Neural progenitor cell (in vitro differentiated cells): Measurements from ENCODE around the gene LRP1B. TPM values are rescaled to one million over a fixed set of nuclear protein-coding genes. Genes with fewer than 3 reads are reported as not detected.

Experiments used
- DNase-seq: peaks from one replicate; pipeline ENCODE4 v3.0.0-alpha.2; 2016; ENCODE audit warnings: low spot score
- H2AFZ ChIP-seq: fragments of 200-600 bp; sonication (generic); replicated peaks from 2 replicates; pipeline ENCODE4 v1.6.1; 2016; ENCODE audit warnings: antibody characterized with exemption
- H3F3A ChIP-seq: fragments of 200-600 bp; sonication (generic); 2 replicates; pipeline ENCODE4 v1.6.1; 2016; ENCODE audit warnings: antibody characterized with exemption, low read depth
- H3K27ac ChIP-seq: fragments of 200-600 bp; sonication (generic); 2 replicates; pipeline ENCODE4 v1.5.1; 2016; ENCODE audit warnings: mild to moderate bottlenecking
- H3K27me3 ChIP-seq: fragments of 200-600 bp; sonication (generic); 2 replicates; pipeline ENCODE4 v1.6.1; 2016; ENCODE audit warnings: mild to moderate bottlenecking, moderate library complexity
- H3K36me3 ChIP-seq: fragments of 200-600 bp; sonication (generic); 2 replicates; pipeline ENCODE4 v1.5.1; 2016
- H3K4me1 ChIP-seq: fragments of 200-600 bp; sonication (generic); 2 replicates; pipeline ENCODE4 v1.6.1; 2016; ENCODE audit warnings: mixed run types
- H3K4me2 ChIP-seq: fragments of 200-600 bp; sonication (generic); 2 replicates; pipeline ENCODE4 v1.6.1; 2016
- H3K4me3 ChIP-seq: fragments of 200-600 bp; sonication (generic); 2 replicates; pipeline ENCODE4 v1.5.1; 2016
- H3K79me2 ChIP-seq: fragments of 200-600 bp; sonication (generic); 2 replicates; pipeline ENCODE4 v1.6.1; 2016; ENCODE audit warnings: low read depth
- H3K9ac ChIP-seq: fragments of 200-600 bp; sonication (generic); 2 replicates; pipeline ENCODE4 v1.6.1; 2016
- H3K9me3 ChIP-seq: fragments of 200-600 bp; sonication (generic); 2 replicates; pipeline ENCODE4 v1.5.1; 2016; ENCODE audit warnings: low read depth
- H4K20me1 ChIP-seq: fragments of 200-600 bp; sonication (generic); 2 replicates; pipeline ENCODE4 v1.6.1; 2016; ENCODE audit warnings: low read depth
- H3K27ac Mint-ChIP-seq: 3 replicates; pipeline ENCODE4 v1.8.0; 2021; ENCODE audit warnings: mixed read lengths
- H3K27me3 Mint-ChIP-seq: 2 replicates; pipeline ENCODE4 v1.8.0; 2022; ENCODE audit warnings: low read depth, mild to moderate bottlenecking, inconsistent platforms, moderate library complexity, mixed read lengths; ENCODE audit not compliant: insufficient read depth
- H3K36me3 Mint-ChIP-seq: 3 replicates; pipeline ENCODE4 v1.8.0; 2021; ENCODE audit warnings: mixed read lengths
- H3K4me1 Mint-ChIP-seq: 3 replicates; pipeline ENCODE4 v1.8.0; 2021; ENCODE audit warnings: mixed read lengths
- H3K4me3 Mint-ChIP-seq: 3 replicates; pipeline ENCODE4 v1.8.0; 2021; ENCODE audit warnings: mild to moderate bottlenecking, moderate library complexity, mixed read lengths
- H3K9me3 Mint-ChIP-seq: 3 replicates; pipeline ENCODE4 v1.8.0; 2020; ENCODE audit warnings: mixed read lengths
- CTCF ChIP-seq: fragments of 200-600 bp; sonication (generic); IDR thresholded peaks from 2 replicates; pipeline ENCODE4 v1.5.1; 2017; ENCODE audit warnings: antibody characterized with exemption, mild to moderate bottlenecking
- EZH2 ChIP-seq: fragments of 200-600 bp; sonication (generic); IDR thresholded peaks from 2 replicates; pipeline ENCODE4 v1.6.1; 2017; ENCODE audit warnings: antibody characterized with exemption, mild to moderate bottlenecking, moderate library complexity
- EZH2phosphoT487 ChIP-seq: fragments of 200-600 bp; sonication (generic); IDR thresholded peaks from 2 replicates; pipeline ENCODE4 v1.6.1; 2017; ENCODE audit warnings: antibody characterized with exemption
- total RNA-seq: library from RNA; depleted of rRNA; stranded (reverse); fragments of >200 nt; gene quantifications from 2 replicates; pipeline ENCODE4 v1.2.3, GENCODE V29; 2015; ENCODE audit warnings: low replicate concordance

LRP1B gene
- total RNA-seq, 1 donor from 2014 or later, result not detected

- Mint-ChIP-seq H3K4me3 (no peak overlapping the region), H3K36me3 (no peaks in the 10 kb centered on the region), H3K27ac (no peak overlapping the region), H3K4me1 (peaks cover 2% of the 10 kb centered on the region), H3K27me3 (no peaks in the 10 kb centered on the region), H3K9me3 (no peaks in the 10 kb centered on the region)
- H3K27ac ChIP-seq, result no peak overlapping the region
- DNase-seq, result no peak
- no peak overlapping the region for H3K4me3 ChIP-seq
- H3K9ac ChIP-seq, result no peak overlapping the region
- no peaks in the 10 kb centered on the region for H3K36me3 ChIP-seq
- no peaks in the 10 kb centered on the region for H3K79me2 ChIP-seq
- H4K20me1 ChIP-seq, result no peaks in the 10 kb centered on the region
- H3K4me1 ChIP-seq, result no peaks in the 10 kb centered on the region
- no peak overlapping the region for H3K4me2 ChIP-seq
- H2AFZ ChIP-seq, result no peak overlapping the region
- no peaks in the 10 kb centered on the region for H3K27me3 ChIP-seq
- TF ChIP-seq EZH2phosphoT487, result no peak
- no peak for TF ChIP-seq CTCF
- no peak for TF ChIP-seq EZH2
- H3K9me3 ChIP-seq, result no peaks in the 10 kb centered on the region
- H3F3A ChIP-seq, result no peaks in the 10 kb centered on the region
These were observed 1468.3 kb downstream of the LRP1B start for GRCh38 chr2:140662504-140662903.

DNA sequence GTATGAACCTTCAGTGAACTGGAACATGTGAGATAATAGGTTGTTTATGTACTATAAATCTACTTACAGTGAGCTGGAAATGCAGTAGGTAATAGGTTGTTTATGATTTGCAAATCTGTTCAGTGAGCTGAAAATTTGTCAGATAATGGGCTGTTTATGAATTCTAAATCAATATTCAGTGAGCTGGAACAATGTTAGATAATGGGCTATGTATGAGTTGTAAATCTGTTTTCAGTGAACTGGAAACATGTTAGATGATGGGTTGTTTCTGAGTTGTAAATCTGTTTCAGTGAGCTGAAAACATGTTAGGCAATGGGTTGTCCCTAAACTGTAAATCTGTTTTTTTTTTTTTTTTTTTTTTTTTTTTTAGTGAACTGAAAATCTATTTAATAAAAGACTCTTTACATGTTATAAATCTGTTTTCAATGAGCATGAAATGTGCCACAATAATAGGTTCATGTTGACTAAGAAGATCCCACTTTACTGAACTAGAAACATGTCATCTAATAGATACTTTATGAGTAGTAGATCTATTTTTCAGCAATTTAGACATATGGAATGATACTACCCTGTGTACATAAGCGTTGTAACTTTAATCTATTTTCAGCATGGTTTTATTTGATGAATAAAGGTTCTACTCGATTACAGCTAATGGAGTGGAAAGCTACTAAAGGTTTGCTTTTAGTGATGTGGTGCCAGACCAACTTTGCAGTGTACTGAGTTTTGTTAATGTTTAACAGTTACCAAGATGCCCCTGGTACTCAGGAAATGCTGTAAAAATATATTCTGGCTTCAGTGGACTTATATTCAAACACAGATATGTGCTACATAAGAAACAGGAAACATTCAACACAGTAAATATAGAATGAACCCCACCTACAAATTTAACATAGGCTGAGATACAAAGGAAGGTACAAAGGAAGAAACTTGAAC, 1471.8 kb downstream of the LRP1B start:
- H3K4me2 ChIP-seq, result no peak overlapping the region
- H3K4me3 ChIP-seq, result no peak overlapping the region
- H3K9ac ChIP-seq, result no peak overlapping the region
- no peak overlapping the region for H3K27ac ChIP-seq
- no peaks in the 10 kb centered on the region for H3K9me3 ChIP-seq
- Mint-ChIP-seq H3K36me3 (no peaks in the 10 kb centered on the region), H3K4me1 (peaks cover 2% of the 10 kb centered on the region), H3K4me3 (no peak overlapping the region), H3K9me3 (no peaks in the 10 kb centered on the region), H3K27me3 (no peaks in the 10 kb centered on the region), H3K27ac (no peak overlapping the region)
- no peaks in the 10 kb centered on the region for H3F3A ChIP-seq
- H2AFZ ChIP-seq, result no peak overlapping the region
- no peaks in the 10 kb centered on the region for H3K4me1 ChIP-seq
- H3K79me2 ChIP-seq, result no peaks in the 10 kb centered on the region
- no peaks in the 10 kb centered on the region for H3K27me3 ChIP-seq
- no peaks in the 10 kb centered on the region for H4K20me1 ChIP-seq
- no peak for DNase-seq
- no peaks in the 10 kb centered on the region for H3K36me3 ChIP-seq
- TF ChIP-seq EZH2phosphoT487 (no peak), CTCF (no peak), EZH2 (no peak)

DNA sequence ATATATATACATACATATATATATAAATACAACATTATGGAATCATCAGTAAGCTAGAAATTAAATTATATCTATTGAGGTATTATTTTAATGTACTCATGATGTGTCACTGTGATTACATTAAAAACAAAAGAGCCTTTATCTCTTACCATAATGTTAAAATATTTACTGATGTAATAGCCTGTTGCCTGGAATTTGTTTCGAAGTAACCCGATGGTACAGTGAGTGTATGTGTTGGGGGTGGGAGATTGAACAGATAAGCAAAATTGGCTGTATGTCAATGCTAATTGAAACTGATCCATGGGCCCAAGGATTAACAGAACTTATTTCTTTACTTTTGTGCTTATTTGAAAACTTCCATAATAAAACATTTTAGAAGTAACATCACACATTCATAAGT, 1473.2 kb downstream of the LRP1B start:
- Histone ChIP-seq H3K36me3 (no peaks in the 10 kb centered on the region), H3K4me2 (no peak overlapping the region), H4K20me1 (no peaks in the 10 kb centered on the region), H3K27me3 (no peaks in the 10 kb centered on the region), H3K4me1 (no peaks in the 10 kb centered on the region), H2AFZ (no peak overlapping the region), H3K79me2 (no peaks in the 10 kb centered on the region), H3F3A (no peaks in the 10 kb centered on the region), H3K27ac (no peak overlapping the region), H3K9me3 (no peaks in the 10 kb centered on the region), H3K9ac (no peak overlapping the region), H3K4me3 (no peak overlapping the region)
- DNase-seq, result no peak
- Mint-ChIP-seq H3K27ac (no peak overlapping the region), H3K4me3 (no peak overlapping the region), H3K9me3 (no peaks in the 10 kb centered on the region), H3K36me3 (no peaks in the 10 kb centered on the region), H3K27me3 (no peaks in the 10 kb centered on the region), H3K4me1 (no peaks in the 10 kb centered on the region)
- TF ChIP-seq CTCF (no peak), EZH2phosphoT487 (no peak)
